Measurements from ENCODE around the gene ANKRD9. TPM values are rescaled to one million over a fixed set of nuclear protein-coding genes. Genes with fewer than 3 reads are reported as not detected.
"Not testable (repeated sequence)": the region's sequence is repeated elsewhere in the genome, so short reads cannot be mapped to it uniquely, and the experiment has no call there.

The ANKRD9 gene
- total and polyA plus RNA-seq, 2 donors (not counting 1 experiment from before 2014, with no cell fraction given): 2.7 to 22.0 TPM

- Histone ChIP-seq H3K9ac (ENCODE audit: insufficient read depth, low read length) (no peak overlapping the region), H3K4me1 (ENCODE audit: control insufficient read depth, extremely low read depth, insufficient read depth, low read length) (no peaks in the 10 kb centered on the region), H3K27me3 (ENCODE audit: control insufficient read depth, insufficient read depth, low read length) (no peaks in the 10 kb centered on the region), H3K27ac (ENCODE audit: insufficient read depth, low read length) (no peak overlapping the region), H3K4me2 (ENCODE audit: extremely low read depth, insufficient read depth, low read length) (no peak overlapping the region), H3K9me3 (ENCODE audit: control insufficient read depth, insufficient read depth, low read depth, low read length) (no peaks in the 10 kb centered on the region), H3K4me3 (replicated peaks in 1 of 4; ENCODE audit: control extremely low read depth in 1 of 4, insufficient read depth in 1 of 4, low read depth in 3 of 4, low read length in 4 of 4) (no peak overlapping the region), H2AFZ (ENCODE audit: low read length) (no peak overlapping the region), H3K79me2 (ENCODE audit: control insufficient read depth, insufficient read depth, low read length) (no peaks in the 10 kb centered on the region), H4K20me1 (ENCODE audit: control insufficient read depth, extremely low read depth, insufficient read depth, low read length) (no peaks in the 10 kb centered on the region), H3K36me3 (ENCODE audit: control insufficient read depth, insufficient read depth, low read length) (no peaks in the 10 kb centered on the region)
- TF ChIP-seq CTCF (conservative IDR thresholded peaks at IDR 0.05 in 1 of 2, IDR thresholded peaks at IDR 0.05 in 1 of 2; ENCODE audit: low read depth in 1 of 2, low read length in 2 of 2) (no peak), EZH2 (IDR thresholded peaks at IDR 0.05; ENCODE audit: low read length, missing control alignments) (no peak)
- DNase-seq (ENCODE audit: low read depth in 2 of 2): no peak
Measured at GRCh38 chr14:102556098-102556677, 46.6 kb upstream of the ANKRD9 start.

GRCh38 chr14:102554821-102555819 is 45.5 kb upstream of the ANKRD9 start:
- Histone ChIP-seq H3K9ac (ENCODE audit: insufficient read depth, low read length) (peak overlapping the region; percentile 73), H3K9me3 (ENCODE audit: control insufficient read depth, insufficient read depth, low read depth, low read length) (no peaks in the 10 kb centered on the region), H3K4me3 (replicated peaks in 1 of 4; ENCODE audit: control extremely low read depth in 1 of 4, insufficient read depth in 1 of 4, low read depth in 3 of 4, low read length in 4 of 4) (peak overlapping the region; percentile 48 to 71 (median 57)), H3K27me3 (ENCODE audit: control insufficient read depth, insufficient read depth, low read length) (no peaks in the 10 kb centered on the region), H3K36me3 (ENCODE audit: control insufficient read depth, insufficient read depth, low read length) (no peaks in the 10 kb centered on the region), H3K27ac (ENCODE audit: insufficient read depth, low read length) (peak overlapping the region; percentile 43), H3K79me2 (ENCODE audit: control insufficient read depth, insufficient read depth, low read length) (no peaks in the 10 kb centered on the region), H2AFZ (ENCODE audit: low read length) (peak overlapping the region; percentile 69), H3K4me1 (ENCODE audit: control insufficient read depth, extremely low read depth, insufficient read depth, low read length) (no peaks in the 10 kb centered on the region), H4K20me1 (ENCODE audit: control insufficient read depth, extremely low read depth, insufficient read depth, low read length) (no peaks in the 10 kb centered on the region), H3K4me2 (ENCODE audit: extremely low read depth, insufficient read depth, low read length) (peak overlapping the region; percentile 80)
- TF ChIP-seq EZH2 (IDR thresholded peaks at IDR 0.05; ENCODE audit: low read length, missing control alignments) (no peak), CTCF (conservative IDR thresholded peaks at IDR 0.05 in 1 of 2, IDR thresholded peaks at IDR 0.05 in 1 of 2; ENCODE audit: low read depth in 1 of 2, low read length in 2 of 2) (no peak)
- peak; percentile 27 to 44 for DNase-seq (ENCODE audit: low read depth in 2 of 2)

- TF ChIP-seq EZH2 (IDR thresholded peaks at IDR 0.05; ENCODE audit: low read length, missing control alignments) (no peak), CTCF (conservative IDR thresholded peaks at IDR 0.05 in 1 of 2, IDR thresholded peaks at IDR 0.05 in 1 of 2; ENCODE audit: low read depth in 1 of 2, low read length in 2 of 2) (no peak)
- H3K36me3 ChIP-seq (ENCODE audit: control insufficient read depth, insufficient read depth, low read length): no peaks in the 10 kb centered on the region
- no peak overlapping the region for H2AFZ ChIP-seq (ENCODE audit: low read length)
- no peaks in the 10 kb centered on the region for H3K4me1 ChIP-seq (ENCODE audit: control insufficient read depth, extremely low read depth, insufficient read depth, low read length)
- no peak overlapping the region for H3K9ac ChIP-seq (ENCODE audit: insufficient read depth, low read length)
- no peak overlapping the region for H3K4me3 ChIP-seq (replicated peaks in 1 of 4; ENCODE audit: control extremely low read depth in 1 of 4, insufficient read depth in 1 of 4, low read depth in 3 of 4, low read length in 4 of 4)
- no peaks in the 10 kb centered on the region for H4K20me1 ChIP-seq (ENCODE audit: control insufficient read depth, extremely low read depth, insufficient read depth, low read length)
- peak; percentile 21 to 71 for DNase-seq (ENCODE audit: low read depth in 2 of 2)
- no peaks in the 10 kb centered on the region for H3K79me2 ChIP-seq (ENCODE audit: control insufficient read depth, insufficient read depth, low read length)
- H3K27ac ChIP-seq (ENCODE audit: insufficient read depth, low read length): no peak overlapping the region
- no peaks in the 10 kb centered on the region for H3K9me3 ChIP-seq (ENCODE audit: control insufficient read depth, insufficient read depth, low read depth, low read length)
- H3K4me2 ChIP-seq (ENCODE audit: extremely low read depth, insufficient read depth, low read length): no peak overlapping the region
- no peaks in the 10 kb centered on the region for H3K27me3 ChIP-seq (ENCODE audit: control insufficient read depth, insufficient read depth, low read length)
Measured at GRCh38 chr14:102551995-102552705, 42.6 kb upstream of the ANKRD9 start.

GRCh38 chr14:102550927-102551401 is 41.4 kb upstream of the ANKRD9 start:
- not testable (repeated sequence) for H3K9ac ChIP-seq (ENCODE audit: insufficient read depth, low read length); H3K4me2 ChIP-seq (ENCODE audit: extremely low read depth, insufficient read depth, low read length); DNase-seq (ENCODE audit: low read depth in 2 of 2); H3K4me3 ChIP-seq (replicated peaks in 1 of 4; ENCODE audit: control extremely low read depth in 1 of 4, insufficient read depth in 1 of 4, low read depth in 3 of 4, low read length in 4 of 4); H3K36me3 ChIP-seq (ENCODE audit: control insufficient read depth, insufficient read depth, low read length); H3K79me2 ChIP-seq (ENCODE audit: control insufficient read depth, insufficient read depth, low read length); H3K9me3 ChIP-seq (ENCODE audit: control insufficient read depth, insufficient read depth, low read depth, low read length); H4K20me1 ChIP-seq (ENCODE audit: control insufficient read depth, extremely low read depth, insufficient read depth, low read length); H3K4me1 ChIP-seq (ENCODE audit: control insufficient read depth, extremely low read depth, insufficient read depth, low read length); H2AFZ ChIP-seq (ENCODE audit: low read length); H3K27me3 ChIP-seq (ENCODE audit: control insufficient read depth, insufficient read depth, low read length); H3K27ac ChIP-seq (ENCODE audit: insufficient read depth, low read length)

Data from fibroblast of lung (primary cell).